NOMO-1 treated with DMSO at 0.1 percent for 48 hours (cell line): ENCODE measurements around the gene MATN3.
"Not testable (repeated sequence)": the region's sequence is repeated elsewhere in the genome, so short reads cannot be mapped to it uniquely, and the experiment has no call there.

Experiments used
- DNase-seq: peaks from one replicate; lab custom pipeline; 2025; ENCODE audit not compliant: unreplicated experiment; lab: John Stamatoyannopoulos, UW

MATN3 gene, protein sequence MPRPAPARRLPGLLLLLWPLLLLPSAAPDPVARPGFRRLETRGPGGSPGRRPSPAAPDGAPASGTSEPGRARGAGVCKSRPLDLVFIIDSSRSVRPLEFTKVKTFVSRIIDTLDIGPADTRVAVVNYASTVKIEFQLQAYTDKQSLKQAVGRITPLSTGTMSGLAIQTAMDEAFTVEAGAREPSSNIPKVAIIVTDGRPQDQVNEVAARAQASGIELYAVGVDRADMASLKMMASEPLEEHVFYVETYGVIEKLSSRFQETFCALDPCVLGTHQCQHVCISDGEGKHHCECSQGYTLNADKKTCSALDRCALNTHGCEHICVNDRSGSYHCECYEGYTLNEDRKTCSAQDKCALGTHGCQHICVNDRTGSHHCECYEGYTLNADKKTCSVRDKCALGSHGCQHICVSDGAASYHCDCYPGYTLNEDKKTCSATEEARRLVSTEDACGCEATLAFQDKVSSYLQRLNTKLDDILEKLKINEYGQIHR

GRCh38 chr2:20012282-20013125 is at the start of gene MATN3:
MATN3 (minus strand) TSS chr2:20012668; CDS start chr2:20012631, 37 bp downstream.
- DNase-seq, result no peak

GRCh38 chr2:20061940-20062339 is 49.5 kb upstream of the MATN3 start:
- DNase-seq, result no peak

DNA sequence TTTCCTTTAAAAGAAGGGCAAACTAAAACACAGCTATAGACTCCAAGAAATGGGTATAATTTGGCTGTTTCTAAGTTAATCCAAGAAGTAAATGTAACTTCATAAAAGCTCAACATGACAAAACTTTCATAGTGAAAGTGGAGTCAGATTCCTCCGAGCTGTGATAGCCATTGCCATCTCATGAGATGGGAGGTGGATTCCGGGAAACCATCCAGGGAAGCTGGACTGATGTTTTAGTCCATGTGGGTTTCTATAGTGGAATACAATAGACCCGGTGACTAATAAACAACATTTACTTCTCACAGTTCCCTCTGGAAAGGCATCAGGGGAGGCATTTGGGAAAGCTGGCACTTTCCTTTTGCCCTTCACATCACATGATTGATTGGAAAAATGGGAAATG is 49.0 kb upstream of the MATN3 start:
- no peak for DNase-seq

DNA sequence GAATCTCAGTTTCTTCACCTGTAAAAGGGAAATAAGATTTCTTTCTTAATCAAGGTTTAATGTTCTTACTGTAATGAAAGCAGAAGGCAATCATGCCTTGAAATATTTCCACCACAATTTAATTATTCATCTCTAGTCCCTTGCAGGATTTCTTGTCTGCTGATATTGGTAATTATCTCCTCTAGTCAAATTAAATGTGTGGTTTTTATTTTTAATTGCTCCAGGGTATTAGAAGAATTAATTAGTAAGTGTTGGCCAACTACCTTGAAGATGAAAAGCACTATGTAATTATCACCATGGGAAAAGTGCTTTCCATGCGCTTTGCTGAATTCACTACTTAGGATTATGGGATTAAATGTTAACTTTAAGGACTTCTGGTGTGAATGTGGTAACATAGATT is 47.6 kb upstream of the MATN3 start:
- no peak for DNase-seq

GRCh38 chr2:20057268-20057667 is 44.8 kb upstream of the MATN3 start:
- no peak for DNase-seq

DNA sequence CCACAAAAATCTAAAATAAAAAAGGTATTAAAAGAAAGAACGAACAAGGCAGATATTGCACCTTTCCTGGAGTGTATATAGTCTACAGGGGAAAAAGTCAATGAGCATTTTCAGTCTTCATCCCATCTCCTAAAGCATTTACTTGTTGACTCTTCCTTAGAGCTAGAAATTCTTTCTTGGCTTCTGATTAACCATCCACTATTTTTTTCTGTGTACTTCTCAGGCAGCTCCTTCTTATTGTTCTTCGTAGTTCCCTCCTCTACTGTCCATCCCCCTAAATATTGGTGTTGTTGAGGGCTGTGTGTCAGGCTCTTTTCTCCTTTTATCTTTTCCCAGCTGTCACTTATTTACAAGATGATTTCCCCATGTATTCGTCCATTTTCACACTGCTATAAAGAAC is 42.5 kb upstream of the MATN3 start:
- DNase-seq, result no peak

GRCh38 chr2:20054119-20054518 is 41.7 kb upstream of the MATN3 start:
- DNase-seq, result no peak

GRCh38 chr2:20052861-20053281 is 40.4 kb upstream of the MATN3 start:
- no peak for DNase-seq

DNA sequence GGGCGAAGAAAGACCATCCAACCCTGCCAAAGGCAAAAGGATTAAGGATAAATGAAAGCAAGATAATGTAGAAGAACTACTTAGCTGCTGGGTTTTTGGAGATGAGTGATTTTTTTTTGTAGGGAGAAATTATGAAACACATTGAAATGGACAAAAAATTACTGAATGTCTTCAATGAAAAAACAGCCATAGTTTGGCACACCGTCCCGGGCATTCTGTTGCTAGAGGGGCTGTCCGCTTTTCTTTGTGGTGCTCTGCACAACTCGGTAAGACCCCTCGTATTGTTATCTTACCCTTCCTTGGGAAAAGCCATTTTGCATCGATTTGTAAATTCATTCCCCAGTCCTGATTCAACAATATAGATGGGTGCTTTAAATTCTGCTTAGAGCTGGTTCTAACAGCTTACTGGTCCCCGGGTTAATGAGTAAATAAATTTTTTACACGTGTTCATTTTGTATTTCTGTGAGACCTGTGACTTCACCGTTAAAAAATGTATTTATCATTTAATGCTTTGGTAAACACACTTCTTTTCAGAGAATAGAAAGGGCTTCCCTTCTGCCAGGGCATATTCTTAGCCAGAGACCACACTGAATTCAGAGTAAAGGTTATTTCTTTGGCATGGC is 39.9 kb upstream of the MATN3 start:
- DNase-seq, result no peak

- peak; percentile 99 for DNase-seq
Observed at GRCh38 chr2:20051532-20052228, 39.2 kb upstream of the MATN3 start, which contains the start of gene LAPTM4A. LAPTM4A (minus strand) TSS chr2:20051628; CDS start chr2:20051520, 108 bp downstream.

- DNase-seq, result peak; percentile 27
Observed at GRCh38 chr2:20050646-20051531, 38.4 kb upstream of the MATN3 start.

- peak; percentile 88 for DNase-seq
Observed at GRCh38 chr2:20050104-20050645, 37.7 kb upstream of the MATN3 start.

GRCh38 chr2:20049637-20050036 is 37.2 kb upstream of the MATN3 start:
- DNase-seq, result peak; percentile 66

DNA sequence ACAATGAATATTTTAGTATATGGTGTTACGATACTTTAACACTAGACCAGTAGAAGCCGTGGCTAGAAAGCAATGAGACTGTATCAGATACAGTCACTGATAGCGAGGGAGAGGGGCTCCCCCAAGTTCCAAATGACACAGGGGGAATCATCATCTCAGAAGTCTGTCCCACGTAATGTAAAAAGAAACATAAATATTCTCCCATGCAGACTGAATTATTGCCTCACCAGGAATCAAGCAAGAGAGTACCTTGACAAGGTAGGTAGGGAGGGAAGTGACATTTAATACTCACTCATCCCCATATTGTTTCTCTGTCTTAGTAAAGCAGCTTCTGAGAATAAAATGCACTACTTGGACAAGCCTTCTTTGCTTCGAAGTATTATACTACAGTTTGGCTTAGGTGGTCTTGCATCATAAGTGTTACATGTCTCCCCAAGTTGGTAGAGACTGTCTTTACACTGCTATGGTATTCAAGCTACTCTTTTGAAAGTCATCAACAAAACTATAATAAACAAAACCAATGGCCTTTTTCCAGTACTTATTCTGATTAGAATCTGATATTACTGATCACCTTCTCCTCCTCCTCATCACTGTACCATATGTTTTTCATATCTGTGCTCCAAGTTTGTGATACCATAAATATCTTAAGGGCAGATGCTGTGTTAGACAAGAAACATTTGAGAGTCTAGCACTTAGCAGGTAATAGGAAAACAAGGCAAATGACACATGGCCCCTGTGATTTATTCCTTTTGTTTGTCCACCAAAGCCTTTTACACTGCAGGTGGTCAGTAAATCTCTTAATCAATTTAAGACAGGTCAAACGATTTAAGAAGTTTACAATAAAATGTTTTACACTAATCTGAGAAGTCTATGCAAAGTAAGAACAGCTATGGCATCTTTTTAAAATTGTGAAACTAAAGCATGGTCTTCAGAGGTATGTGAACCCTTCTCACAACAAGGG is 36.3 kb upstream of the MATN3 start:
- DNase-seq, result no peak

DNA sequence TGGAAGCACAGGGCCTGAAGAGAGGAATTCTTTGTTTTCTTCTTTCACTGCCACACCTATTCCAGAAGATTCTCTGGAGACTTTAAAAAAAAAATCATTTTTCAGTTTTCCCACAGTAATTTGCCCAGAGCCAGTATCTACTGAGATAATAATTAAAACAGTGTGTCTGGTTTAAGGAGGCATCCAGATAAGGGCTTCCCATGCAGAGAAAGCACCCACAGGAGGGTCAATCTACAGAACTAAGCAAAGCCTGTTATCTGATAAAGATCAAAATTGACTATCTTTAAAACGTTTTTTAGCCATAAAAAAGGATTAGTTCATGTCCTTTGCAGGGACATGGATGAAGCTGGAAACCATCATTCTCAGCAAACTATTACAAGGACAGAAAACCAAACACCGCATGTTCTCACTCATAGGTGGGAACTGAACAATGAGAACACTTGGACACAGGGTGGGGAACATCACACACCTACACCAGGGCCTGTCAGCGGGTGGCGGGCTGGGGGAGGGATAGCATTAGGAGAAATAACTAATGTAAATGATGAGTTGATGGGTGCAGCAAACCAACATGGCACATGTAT is 33.3 kb upstream of the MATN3 start:
- DNase-seq, result not testable (repeated sequence)

DNA sequence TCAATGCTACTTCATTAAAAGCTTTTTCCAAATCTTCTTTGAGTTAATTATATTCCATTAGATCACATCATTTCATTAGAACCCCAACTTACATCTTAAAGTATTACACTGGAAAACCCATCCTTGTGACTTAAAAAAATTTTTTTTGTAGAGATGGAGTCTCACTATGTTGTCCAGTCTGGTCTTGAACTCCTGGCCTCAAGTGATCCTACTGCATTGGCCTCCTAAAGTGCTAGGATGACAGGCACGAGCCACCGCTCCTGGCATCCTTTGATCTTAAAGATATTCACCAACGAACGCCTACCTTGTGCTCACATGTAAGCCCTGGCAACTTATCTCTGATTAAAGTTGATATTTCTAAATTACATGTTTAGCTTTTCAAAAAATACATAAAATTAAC is 32.3 kb upstream of the MATN3 start:
- no peak for DNase-seq

DNA sequence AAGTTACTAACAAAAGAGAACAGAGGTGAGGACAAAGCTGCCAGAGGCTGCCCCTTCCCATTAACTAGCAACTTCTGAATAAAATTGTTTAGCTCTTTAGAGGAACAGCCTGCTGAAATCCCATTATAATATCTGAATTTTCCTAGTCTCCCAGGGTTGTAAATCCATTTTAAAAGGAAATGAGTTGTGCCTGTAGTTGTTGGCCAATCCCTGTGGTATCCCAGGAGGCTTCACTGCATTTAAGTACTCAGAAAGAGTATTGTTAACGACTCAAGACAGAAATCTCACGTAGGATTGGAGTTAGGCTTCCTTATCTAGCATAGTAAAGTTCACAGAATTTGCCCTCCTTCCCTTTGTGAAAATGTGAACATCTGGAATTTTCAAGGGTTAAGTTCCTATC is 30.1 kb upstream of the MATN3 start:
- no peak for DNase-seq
